Testis (tissue), 3 donors: ENCODE data around the gene PUM1. TPM values are rescaled to one million over a fixed set of nuclear protein-coding genes. Genes with fewer than 3 reads are reported as not detected.
"Not testable (repeated sequence)": the region's sequence is repeated elsewhere in the genome, so short reads cannot be mapped to it uniquely, and the experiment has no call there.

Source experiments
- DNase-seq: peaks from one replicate; pipeline ENCODE4 v3.0.0-alpha.2; 2019
- H3K27ac ChIP-seq, 2 donors: fragments of 200-600 bp; sonication (generic); one replicate each; pipeline ENCODE4 v1.5.1; 2019
- H3K27me3 ChIP-seq: fragments of 200-600 bp; sonication (generic); one replicate; pipeline ENCODE4 v1.5.1; 2019
- H3K36me3 ChIP-seq: fragments of 200-600 bp; sonication (generic); one replicate; pipeline ENCODE4 v1.5.1; 2017; ENCODE audit warnings: low read depth; ENCODE audit errors: missing control alignments
- H3K4me1 ChIP-seq: fragments of 200-600 bp; sonication (generic); one replicate; pipeline ENCODE4 v1.5.1; 2019
- H3K4me3 ChIP-seq, 2 donors: fragments of 200-600 bp; sonication (generic); one replicate each; pipeline ENCODE4 v1.5.1; 2017 to 2019
- H3K9me3 ChIP-seq: fragments of 200-600 bp; sonication (generic); one replicate; pipeline ENCODE4 v1.5.1; 2017
- CTCF ChIP-seq, 3 experiments: fragments of 450-650 bp in 2 of 3; fragments of 200-600 bp in 1 of 3; sonication (generic) in 1 of 3; IDR thresholded peaks; one replicate each; pipeline ENCODE4 v1.5.1; 2016 to 2019; ENCODE audit warnings: antibody characterized with exemption in 3 of 3, mild to moderate bottlenecking in 2 of 3, moderate library complexity in 1 of 3
- POLR2A ChIP-seq: fragments of 450-650 bp; IDR thresholded peaks from one replicate; pipeline ENCODE4 v1.6.1; 2017; ENCODE audit warnings: antibody characterized with exemption, mild to moderate bottlenecking, moderate library complexity
- WGBS, 2 donors: methylation state at CpG; one replicate each; pipeline ENCODE4 v1.1.5; 2018; 5-methylcytosine and 5-hydroxymethylcytosine counted together
- intact Hi-C: fragments of 100-400 bp; cut with DNase I; formaldehyde crosslinking; loops from one replicate; pipeline ENCODE4 v1.15.1; 2023; ENCODE audit warnings: low total_unique reads
- polyA plus RNA-seq: library from polyadenylated mRNA; stranded (reverse); fragments of 350-450 nt; fragmentation: Illumina TruSeq; extraction: RNeasy Lipid Tissue Mini Kit (QIAGEN cat#74804); gene quantifications from one replicate; pipeline ENCODE4 v1.2.3, GENCODE V29; 2014; ENCODE audit warnings: low read depth, low replicate concordance; ENCODE audit not compliant: insufficient read depth
- total RNA-seq, 2 donors: library from RNA; depleted of rRNA; stranded (reverse); fragments of >200 nt; gene quantifications; one replicate each; pipeline ENCODE4 v1.2.3, GENCODE V29; 2016

Gene PUM1
- total and polyA plus RNA-seq, 3 donors from 2014 or later = 41.3 to 89.0 (median 70.5) TPM

- peaks cover 8% of the 10 kb centered on the region for H3K4me1 ChIP-seq
- TF ChIP-seq POLR2A (no peak), CTCF (IDR thresholded peaks at IDR 0.05) (no peak)
- H3K36me3 ChIP-seq = no peaks in the 10 kb centered on the region
- intact Hi-C loops = no loop called here
- no peak overlapping the region for H3K27ac ChIP-seq
- no peak overlapping the region for H3K4me3 ChIP-seq
- no peaks in the 10 kb centered on the region for H3K9me3 ChIP-seq
- H3K27me3 ChIP-seq = no peaks in the 10 kb centered on the region
- 80 to 86% methylated on average over 1 of the region's 1 CpG for WGBS, 2 donors
- no peak for DNase-seq
Measured at GRCh38 chr1:31051611-31052010, 13.9 kb downstream of the PUM1 start.

GRCh38 chr1:31047507-31047906 is 18.0 kb downstream of the PUM1 start:
- H3K4me1 ChIP-seq, H3K27me3 ChIP-seq, H3K4me3 ChIP-seq, intact Hi-C loops, DNase-seq, H3K9me3 ChIP-seq, H3K36me3 ChIP-seq, H3K27ac ChIP-seq: not testable (repeated sequence)
- 77 to 92% methylated on average over 5 of the region's 5 CpGs for WGBS, 2 donors

GRCh38 chr1:31043631-31044030 is 21.9 kb downstream of the PUM1 start:
- no peak for DNase-seq
- H3K4me1 ChIP-seq = peaks cover 8% of the 10 kb centered on the region
- 70 to 79% methylated on average over 2 of the region's 2 CpGs for WGBS, 2 donors
- no peaks in the 10 kb centered on the region for H3K27me3 ChIP-seq
- no peak overlapping the region for H3K4me3 ChIP-seq
- TF ChIP-seq CTCF (IDR thresholded peaks at IDR 0.05) (no peak), POLR2A (no peak)
- no peaks in the 10 kb centered on the region for H3K9me3 ChIP-seq
- no peak overlapping the region for H3K27ac ChIP-seq
- no peaks in the 10 kb centered on the region for H3K36me3 ChIP-seq
- intact Hi-C loops = no loop called here

GRCh38 chr1:31042656-31043055 is 22.9 kb downstream of the PUM1 start:
- intact Hi-C loops = no loop called here
- Histone ChIP-seq H3K27me3 (no peaks in the 10 kb centered on the region), H3K27ac (no peak overlapping the region), H3K4me1 (peaks cover 7% of the 10 kb centered on the region), H3K9me3 (no peaks in the 10 kb centered on the region), H3K36me3 (no peaks in the 10 kb centered on the region), H3K4me3 (no peak overlapping the region)
- no peak for DNase-seq
- TF ChIP-seq POLR2A = no peak
- no peak for TF ChIP-seq CTCF (IDR thresholded peaks at IDR 0.05)
- 89 to 93% methylated on average over 6 of the region's 6 CpGs for WGBS, 2 donors

GRCh38 chr1:31041529-31041928 is 24.0 kb downstream of the PUM1 start:
- intact Hi-C loops = no loop called here
- TF ChIP-seq CTCF (IDR thresholded peaks at IDR 0.05) = no peak
- TF ChIP-seq POLR2A = no peak

More at GRCh38 chr1:31041529-31041928, 24.0 kb downstream of the PUM1 start:
- Histone ChIP-seq H3K36me3 (no peaks in the 10 kb centered on the region), H3K27ac (no peak overlapping the region), H3K4me3 (no peak overlapping the region), H3K4me1 (no peaks in the 10 kb centered on the region), H3K9me3 (no peaks in the 10 kb centered on the region), H3K27me3 (no peaks in the 10 kb centered on the region)
- no peak for DNase-seq
